HG02623 (cell line): ENCODE measurements around the gene FAAH.

Experiments
- ATAC-seq: cut with Tn5 transposase; IDR thresholded peaks from one replicate; pipeline ENCODE4 v1.9.1; 2021; ENCODE audit warnings: moderate library complexity; ENCODE audit not compliant: unreplicated experiment

The FAAH gene

DNA sequence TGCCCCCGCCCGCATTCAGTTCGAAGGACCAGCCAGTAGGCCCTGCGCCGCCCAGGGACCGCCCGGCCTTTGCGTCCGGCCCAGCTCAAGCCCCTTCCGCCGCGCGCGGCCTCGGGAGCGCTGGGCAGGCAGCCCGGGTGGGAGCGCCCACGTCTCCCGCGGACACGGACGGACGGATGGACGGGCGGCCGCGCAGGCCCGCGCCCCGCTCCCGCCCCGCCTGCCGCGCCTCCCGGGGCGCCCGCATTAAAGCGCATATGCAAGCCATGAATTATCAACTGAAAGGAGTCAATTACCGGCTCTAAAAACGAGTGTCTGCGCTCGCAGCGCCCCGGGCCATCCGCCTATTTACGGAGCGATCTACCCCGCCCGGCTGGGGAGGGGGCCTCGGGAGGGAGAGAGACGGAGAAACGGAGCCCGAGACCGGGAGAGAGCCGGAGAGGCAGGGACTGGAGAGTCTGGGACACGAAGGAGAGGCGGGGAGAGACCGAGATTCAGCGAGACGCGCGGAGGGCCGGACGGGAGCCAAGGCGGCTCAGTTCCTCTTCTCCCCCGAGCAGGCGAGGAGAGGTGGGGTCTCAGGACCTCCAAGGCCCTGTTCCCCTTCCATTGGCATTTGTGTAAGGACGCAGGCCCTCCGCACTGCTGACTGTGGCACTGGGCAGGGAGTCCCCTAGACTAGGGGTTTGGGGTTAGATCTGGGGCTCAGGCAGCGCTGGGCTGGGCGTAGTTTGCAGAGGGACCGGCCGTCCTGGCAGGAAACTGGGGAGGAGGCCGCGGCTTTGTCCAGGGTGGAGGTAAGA lies 54.2 kb downstream of the FAAH start:
- no peak for ATAC-seq

DNA sequence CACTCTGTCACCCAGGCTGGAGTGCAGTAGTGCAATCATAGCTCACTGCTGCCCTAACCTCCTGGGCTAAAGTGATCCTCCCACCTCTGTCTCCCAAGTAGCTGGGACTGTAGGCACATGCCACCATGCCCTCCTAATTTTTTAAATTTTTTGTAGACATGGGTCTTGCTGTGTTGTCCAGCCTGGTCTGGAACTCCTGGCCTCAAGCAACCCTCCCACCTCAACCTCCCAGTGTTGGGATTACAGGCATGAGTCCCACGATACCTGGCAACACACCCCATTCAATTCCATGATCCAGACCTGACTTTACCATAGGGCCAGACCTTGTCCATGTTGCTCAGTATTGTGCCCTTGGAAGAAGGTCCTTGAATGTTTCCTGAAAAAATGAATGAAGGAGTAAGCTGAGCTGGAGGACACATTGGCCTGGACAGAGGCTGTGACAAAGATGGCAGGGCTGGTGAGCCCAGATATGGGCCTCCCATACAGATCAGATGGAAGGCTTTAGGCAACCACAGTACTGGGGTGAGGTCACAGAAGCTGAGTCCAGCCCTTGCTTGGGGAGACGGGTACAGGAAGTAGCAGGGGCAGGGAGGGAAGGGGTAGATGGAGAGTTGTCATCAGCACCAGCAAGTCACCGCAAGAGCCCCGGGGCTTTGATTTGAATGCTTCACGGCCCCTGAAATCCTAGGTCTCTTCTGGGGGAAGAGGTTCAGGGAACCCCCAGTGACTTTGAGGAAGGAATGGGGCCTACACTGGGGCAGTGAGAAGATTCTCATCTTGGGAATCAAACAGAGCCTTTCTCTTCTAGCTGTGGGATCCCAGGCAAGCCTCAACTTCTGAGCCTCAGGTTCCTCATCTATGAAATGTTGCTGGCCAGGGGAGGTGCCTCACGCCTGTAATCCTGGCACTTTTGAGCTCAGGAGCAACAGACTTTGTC lies 55.4 kb downstream of the FAAH start:
- no peak for ATAC-seq

DNA sequence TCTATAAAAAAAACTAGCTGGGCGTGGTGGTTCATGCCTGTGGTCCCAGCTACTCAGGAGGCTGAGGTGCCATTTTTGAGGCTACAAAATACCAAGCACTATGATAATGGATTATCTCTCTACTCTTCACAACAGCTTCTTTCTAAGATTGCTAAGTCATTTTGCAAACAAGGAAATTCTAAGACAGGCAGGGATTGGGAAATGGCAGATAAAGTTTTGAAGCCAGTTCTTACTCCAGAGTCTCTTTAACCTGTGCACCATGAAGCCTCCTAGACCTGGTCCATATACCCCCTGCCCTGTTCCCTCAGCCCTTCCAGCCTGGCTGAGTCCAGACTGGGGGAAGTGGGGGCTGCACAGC lies 56.0 kb downstream of the FAAH start:
- no peak for ATAC-seq

DNA sequence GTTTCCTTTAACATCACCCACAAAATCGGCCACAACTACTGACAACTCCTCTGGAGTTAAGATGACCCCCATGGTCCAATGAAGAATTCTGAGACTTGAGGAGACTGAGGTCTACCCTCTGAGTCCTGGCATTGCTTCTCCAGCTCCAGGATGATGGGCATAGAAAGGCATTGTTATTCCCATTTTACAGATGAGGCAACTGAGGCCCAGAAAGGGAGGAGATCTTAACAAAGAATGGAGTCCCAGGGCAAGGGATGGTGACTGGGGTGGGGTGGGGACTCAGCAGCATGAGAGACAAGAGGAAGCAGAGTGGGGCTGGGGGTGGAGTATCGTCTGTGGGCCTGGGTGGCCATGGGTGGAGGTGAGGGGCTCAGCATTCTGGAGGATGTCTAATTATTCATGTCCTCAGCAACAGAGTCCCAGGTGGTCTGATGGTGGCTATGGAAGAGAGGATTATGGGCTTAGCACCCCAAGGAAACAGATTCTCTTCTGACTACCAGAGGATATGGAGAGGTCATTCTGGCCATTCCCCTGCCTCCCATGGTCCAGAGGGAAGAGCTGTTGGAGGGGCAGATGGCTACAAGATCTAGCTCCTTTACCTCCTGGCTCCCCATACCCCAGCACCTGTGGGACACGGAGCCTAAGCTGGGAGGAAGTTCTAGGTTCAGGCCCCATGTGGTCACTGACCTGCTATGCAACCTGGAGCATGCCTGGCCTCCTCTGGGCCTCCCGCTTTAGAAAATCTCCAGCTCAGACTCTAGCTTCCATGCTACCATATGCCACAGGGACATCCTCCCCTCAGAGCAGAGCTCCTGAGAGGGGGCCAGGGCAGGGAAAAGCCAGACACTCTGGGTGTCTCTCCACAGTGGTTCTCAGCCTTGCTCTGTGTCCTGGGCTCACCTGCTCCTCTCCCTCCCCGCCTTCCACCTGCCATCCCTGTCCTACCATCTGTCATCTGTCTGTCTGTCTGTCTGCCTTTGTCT lies 58.1 kb downstream of the FAAH start:
- ATAC-seq: no peak

DNA sequence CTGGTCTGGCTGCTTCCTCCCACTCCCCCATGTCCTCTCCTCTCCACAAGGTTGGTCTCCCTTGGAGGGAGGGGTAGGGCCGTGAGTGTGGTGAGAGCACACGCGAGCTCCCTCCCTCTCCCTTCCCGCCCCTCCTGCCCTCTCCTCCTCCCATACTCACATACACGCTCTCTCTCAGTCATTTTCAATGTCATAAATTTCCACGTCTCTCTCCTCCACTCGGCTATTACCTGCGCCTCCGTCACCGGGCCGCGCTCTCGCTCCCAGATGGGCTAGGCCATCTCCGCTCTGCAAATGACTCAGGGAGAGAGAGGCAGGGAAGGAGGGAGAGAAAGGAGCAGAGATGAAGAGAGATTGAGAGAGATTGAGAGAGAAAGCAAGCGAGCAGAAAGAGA lies 58.8 kb downstream of the FAAH start:
- ATAC-seq: no peak

DNA sequence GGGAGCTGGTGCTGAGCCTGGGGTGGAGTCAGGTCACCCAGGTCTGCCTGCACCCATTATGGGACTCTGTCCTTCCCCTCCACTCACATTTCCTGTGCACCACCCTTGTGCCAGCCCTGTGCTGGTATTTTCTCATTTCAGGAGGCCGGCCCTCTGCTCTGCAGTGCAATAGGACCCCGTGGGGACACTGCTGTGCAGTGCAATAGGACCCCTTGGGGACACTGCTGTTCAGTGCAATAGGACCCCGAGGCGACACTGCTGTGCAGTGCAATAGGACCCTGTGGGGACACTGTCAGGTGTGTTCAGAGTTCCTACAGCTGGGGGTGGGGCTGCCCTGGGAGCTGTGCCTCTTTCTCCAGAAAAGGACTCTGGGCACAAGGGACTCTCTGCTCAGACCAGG lies 59.3 kb downstream of the FAAH start:
- ATAC-seq: no peak

DNA sequence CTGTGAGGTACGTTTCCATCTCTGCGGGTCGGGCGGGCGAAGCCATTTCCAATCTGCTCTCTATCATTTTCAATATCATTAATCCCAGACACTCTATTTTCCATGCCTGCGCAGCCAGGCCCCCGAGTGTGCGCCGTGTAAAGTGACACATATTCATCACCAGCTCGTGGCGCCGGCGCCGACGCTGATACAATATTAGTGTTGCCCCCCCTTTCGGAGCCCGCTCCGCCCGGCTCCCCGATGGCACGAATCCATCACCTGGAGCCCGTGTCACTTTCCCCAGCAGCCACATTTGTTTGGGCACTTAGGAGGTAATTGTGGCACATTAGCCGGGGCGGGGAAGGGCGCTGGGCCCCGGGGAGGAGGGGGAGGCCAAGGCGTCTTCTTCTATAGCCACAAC lies 61.8 kb downstream of the FAAH start:
- no peak for ATAC-seq

DNA sequence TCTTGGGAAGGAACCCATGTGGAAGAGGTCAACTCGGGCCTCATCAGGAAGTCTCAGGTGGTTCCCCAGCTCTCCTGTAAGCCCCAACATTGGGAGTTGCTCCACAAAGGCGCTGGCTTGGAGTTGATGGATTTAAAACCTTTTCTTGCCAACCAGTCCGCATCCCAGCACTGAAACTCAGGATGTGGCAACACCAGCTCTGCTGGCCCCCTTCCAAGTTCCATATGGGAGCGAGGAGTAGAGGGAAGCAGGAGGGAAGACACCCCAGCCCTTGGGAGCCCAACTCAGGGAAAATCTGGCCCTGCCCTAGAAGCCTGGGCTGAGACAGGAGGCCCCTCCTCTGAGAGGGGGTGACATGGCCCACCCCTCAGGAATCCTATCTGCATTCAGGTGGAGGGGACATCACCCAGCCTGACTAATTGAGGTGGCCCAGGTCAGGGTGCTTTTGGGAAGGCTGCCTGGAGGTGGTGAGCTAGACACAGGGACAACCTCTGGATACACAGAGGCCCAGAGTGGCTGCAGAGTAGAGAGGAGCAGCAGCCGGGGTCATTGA lies 62.4 kb downstream of the FAAH start:
- ATAC-seq: no peak

DNA sequence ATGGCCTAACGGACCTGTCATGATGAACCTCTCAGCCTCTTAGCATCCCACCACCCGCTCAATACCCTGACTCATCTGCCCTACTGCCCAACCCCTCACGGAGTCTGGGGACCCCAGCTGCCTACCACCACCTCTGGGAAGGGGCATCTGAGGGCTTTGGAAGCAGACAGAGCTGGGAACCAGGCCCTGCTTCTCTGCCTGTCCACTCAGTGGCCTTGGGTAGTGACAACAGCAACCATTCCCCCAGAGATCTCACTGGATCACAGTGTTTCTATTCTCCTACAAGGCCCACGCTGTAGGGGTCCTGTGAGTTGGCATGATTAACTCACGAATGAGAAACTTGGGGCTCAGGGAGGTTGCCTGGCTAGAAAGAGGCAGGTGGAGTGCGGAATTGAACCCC lies 63.1 kb downstream of the FAAH start:
- ATAC-seq: no peak

DNA sequence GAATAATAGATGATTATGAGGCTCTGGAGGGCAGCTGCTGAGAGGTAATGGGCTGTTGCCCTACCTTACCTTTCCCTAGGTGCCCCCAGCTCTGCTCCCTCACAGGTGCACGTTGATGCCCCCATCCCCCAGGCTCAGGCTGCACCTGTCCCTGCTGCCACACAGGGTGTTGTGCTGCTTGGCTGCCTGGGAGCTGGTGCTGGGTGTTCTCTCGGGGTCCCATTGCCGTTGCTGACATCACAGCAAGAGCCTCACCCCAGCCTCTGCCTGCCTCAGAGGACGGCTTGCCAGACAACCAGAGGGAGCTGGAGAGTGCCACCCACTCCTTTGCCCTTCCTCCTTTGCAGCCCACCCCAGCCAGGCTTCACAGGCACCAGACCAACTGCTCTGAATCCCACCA lies 64.1 kb downstream of the FAAH start:
- ATAC-seq: no peak

DNA sequence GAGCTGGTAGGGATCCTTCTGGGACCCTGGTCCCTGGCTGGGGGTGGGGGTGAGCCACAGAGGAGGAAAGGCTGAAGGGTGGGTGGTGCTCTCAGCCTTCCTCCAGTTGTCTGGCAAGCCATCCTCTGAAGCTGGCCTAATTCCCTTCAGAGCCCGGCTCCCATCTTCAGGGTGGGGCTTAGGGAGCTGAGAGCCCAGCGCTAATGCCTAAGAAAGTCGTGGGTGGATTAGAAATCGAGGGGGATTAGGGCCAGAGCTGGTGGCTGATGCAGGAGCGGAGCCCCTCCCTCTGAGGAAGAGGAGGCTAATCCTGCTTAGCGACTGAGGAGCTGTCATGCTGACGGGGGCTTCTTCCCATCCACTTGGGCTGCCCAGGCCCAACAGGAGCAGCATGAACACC lies 64.7 kb downstream of the FAAH start:
- ATAC-seq: no peak

DNA sequence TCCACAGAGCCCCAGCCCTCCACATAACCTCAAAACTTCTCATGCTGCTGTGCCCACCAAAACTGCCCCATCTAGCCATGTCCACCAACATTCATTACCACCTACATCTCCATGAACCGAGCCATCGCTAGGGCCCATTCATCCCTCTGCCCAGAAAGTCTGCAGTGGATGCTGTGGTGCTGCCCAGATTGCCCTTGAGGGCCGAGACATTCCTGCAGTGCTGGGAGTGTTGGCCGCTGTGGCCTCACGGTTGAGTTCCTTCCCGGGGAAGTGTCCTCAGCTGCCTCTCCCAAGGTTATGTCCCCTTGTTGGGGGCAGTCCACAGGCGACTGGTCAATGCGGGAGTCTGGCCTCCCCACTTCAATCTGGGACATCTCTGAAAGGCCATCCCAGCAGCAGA lies 65.2 kb downstream of the FAAH start:
- no peak for ATAC-seq

DNA sequence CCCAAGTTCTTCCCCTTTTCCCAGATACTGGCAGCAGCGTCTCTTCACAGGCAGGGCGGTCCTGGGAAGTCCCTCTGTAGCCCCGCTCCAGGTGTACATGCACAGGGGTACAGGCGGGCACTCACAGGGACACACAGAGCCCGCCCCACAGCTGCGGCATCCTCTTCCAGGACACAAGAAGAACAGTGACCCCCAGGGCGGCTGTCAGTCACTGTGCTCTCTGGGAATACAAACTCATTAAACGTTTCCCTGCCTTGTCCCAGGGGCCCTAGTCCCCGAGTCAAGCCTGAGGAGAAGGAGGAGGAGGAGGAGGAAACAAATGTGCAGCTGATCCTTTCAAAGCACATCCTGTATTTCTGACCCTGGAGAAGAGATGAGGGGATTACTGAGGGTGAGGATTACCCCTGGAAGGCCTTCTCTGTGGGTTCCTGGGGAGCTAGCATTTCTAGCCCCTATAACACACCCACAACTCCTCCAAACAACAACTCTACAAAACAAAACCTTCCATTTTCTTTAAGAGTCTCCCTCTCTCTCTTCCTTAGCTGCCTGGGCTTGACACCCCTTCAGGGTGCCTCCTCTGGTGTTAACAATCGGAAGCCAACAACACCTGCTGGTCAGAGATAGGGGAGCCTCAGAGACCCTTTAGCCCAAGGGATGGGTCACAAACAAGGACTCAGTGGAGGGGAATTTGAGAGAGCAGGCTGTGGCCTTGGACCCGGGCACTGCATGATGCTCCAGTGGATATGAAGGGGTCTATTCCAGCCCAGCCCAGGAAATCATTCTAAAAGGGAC lies 67.1 kb downstream of the FAAH start:
- no peak for ATAC-seq

DNA sequence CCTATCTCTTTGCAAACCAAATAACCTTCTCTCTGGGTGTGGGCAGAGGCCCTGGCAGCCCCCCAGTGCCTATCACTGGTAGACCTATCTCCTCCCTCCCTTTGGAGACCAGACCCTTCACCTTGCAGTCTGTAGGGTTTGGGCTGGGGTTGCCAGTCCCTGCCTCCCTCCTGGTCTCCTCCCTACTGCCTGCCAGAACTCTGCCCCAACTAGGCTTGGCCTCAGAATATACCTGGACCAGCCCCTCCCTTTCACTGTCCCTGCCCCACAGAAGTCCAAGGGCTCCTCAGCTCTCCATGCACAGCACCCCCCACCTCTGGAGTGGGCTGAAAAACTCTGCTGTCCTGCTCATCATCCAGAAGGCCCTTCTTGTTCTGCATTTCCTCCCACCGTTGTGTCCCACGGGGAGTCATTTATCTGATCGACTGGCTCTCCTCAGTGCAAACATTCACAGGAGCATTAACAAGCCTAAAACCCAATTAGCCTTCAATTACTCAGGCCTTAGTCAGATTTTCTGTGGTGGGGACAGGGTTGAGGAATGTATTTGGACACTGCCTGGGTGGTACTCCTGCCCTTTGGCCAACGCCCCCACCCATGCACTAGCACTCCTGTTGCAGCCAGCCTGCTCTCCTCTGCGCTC lies 67.8 kb downstream of the FAAH start:
- no peak for ATAC-seq
